Neural progenitor cell (in vitro differentiated cells): ENCODE data around the gene PLCG1.

ENCODE experiments used
- CTCF ChIP-seq: fragments of 200-600 bp; sonication (generic); IDR thresholded peaks from 2 replicates; pipeline ENCODE4 v1.5.1; 2017; ENCODE audit warnings: antibody characterized with exemption, mild to moderate bottlenecking
- EZH2 ChIP-seq: fragments of 200-600 bp; sonication (generic); IDR thresholded peaks from 2 replicates; pipeline ENCODE4 v1.6.1; 2017; ENCODE audit warnings: antibody characterized with exemption, mild to moderate bottlenecking, moderate library complexity

DNA sequence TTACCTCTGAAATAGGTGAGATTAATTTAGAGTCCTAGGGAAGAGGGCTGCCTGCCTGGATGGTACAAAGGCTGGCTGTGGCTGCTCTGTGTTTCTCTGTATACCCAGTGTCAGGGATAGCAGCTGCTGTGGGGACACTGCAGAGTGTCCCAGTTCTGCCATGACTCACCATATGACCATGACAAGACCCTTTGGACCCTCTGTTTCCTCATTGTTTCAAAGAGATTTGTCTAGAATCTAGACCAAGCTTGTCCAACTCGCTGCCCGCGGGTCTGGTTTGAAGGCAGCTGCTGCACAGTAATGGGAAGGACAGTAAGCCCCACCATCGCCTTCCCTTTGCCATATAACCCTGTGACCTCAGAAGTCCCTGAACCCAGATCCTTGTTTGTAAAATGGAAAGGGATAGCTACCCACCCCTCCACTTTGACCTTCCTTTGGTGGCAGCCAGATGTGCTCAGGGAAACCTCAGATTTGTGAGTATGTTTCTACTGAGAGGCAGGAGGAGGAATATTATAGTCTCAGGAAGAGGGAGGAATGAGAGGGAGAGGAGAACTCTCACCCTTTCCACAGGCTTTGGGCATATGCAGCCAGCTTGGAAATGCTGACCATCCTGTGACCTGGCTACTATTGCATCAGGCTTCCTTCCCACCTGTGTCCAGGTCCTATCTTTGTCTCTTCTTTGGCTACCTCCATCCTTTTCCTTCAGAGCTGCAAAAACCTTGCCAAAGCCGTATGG is 14.0 kb downstream of the PLCG1 start:
- TF ChIP-seq CTCF (no peak), EZH2 (no peak)
